GM12878 (cell line): ENCODE results near the gene CYP1A2. TPM values are rescaled to one million over a fixed set of nuclear protein-coding genes. Genes with fewer than 3 reads are reported as not detected.

Experiments
- ATAC-seq: fragments of 200-7000 bp; cut with Tn5 transposase; 3 replicates; pipeline ENCODE4 v1.9.1; 2020; ENCODE audit warnings: mild to moderate bottlenecking, moderate library complexity
- BruUV-seq: library from RNA; stranded (reverse); fragments of 400-500 nt; replicated peaks from 2 replicates; lab custom pipeline; 2021; lab: Mats Ljungman, UMichigan
- CTCF ChIA-PET: fragments of 300-600 bp; sonication (Branson Sonifier 250); formaldehyde crosslinking; extraction: SDS; loops from one replicate; lab custom pipeline; 2021; ENCODE audit warnings: inconsistent platforms; lab: Yijun Ruan, JAX
- POLR2A ChIA-PET: fragments of 350-600 bp; formaldehyde crosslinking; extraction: SDS; loops from one replicate; lab custom pipeline; 2021; ENCODE audit warnings: inconsistent platforms; lab: Charles Lee
- RAD21 ChIA-PET: fragments of 300-600 bp; sonication (Branson Sonifier 250); formaldehyde crosslinking; loops from one replicate; lab custom pipeline; 2023; ENCODE audit warnings: antibody characterized with exemption; ENCODE audit not compliant: unreplicated experiment; lab: Charles Lee
- SMC1A ChIA-PET: fragments of 300-600 bp; sonication (Branson Sonifier 250); formaldehyde crosslinking; loops from one replicate; lab custom pipeline; 2023; ENCODE audit not compliant: unreplicated experiment, uncharacterized antibody; lab: Charles Lee
- DNase-seq: peaks from one replicate; pipeline ENCODE4 v3.0.0-alpha.2; 2011; ENCODE audit warnings: low read depth, low spot score
- FAIRE-seq: peaks from 3 replicates; lab custom pipeline; 2011; peaks lifted over from hg19 to GRCh38; lab: Jason Lieb, UNC
- H2AFZ ChIP-seq: 2 replicates; pipeline ENCODE4 v1.6.0; 2011; ENCODE audit warnings: low read depth, low read length, control low read depth; ENCODE audit not compliant: control insufficient read depth
- H3K27ac ChIP-seq: 2 replicates; pipeline ENCODE4 v1.5.1; 2011; ENCODE audit warnings: control low read depth; ENCODE audit not compliant: control insufficient read depth, insufficient read depth
- H3K27me3 ChIP-seq, 2 experiments: replicated peaks in 1 of 2; 2 replicates each; pipeline versions ENCODE4 v1.6.0 to v1.6.1; 2011; ENCODE audit warnings: low read length in 1 of 2; ENCODE audit not compliant: control insufficient read depth in 2 of 2, insufficient read depth in 2 of 2
- H3K36me3 ChIP-seq, 2 experiments: 2 replicates each; pipeline ENCODE4 v1.5.1; 2011; ENCODE audit warnings: low read length in 1 of 2; ENCODE audit not compliant: control insufficient read depth in 2 of 2, insufficient read depth in 2 of 2
- H3K4me1 ChIP-seq: 2 replicates; pipeline ENCODE4 v1.6.1; 2011; ENCODE audit warnings: mild to moderate bottlenecking, low read length, moderate library complexity, mixed read lengths; ENCODE audit not compliant: control insufficient read depth, insufficient read depth
- H3K4me2 ChIP-seq: 2 replicates; pipeline ENCODE4 v1.6.0; 2011; ENCODE audit warnings: control low read depth; ENCODE audit not compliant: control insufficient read depth, insufficient read depth
- H3K4me3 ChIP-seq: fragments of 200-600 bp; sonication (generic); 2 replicates; pipeline ENCODE4 v1.5.1; 2016
- H3K79me2 ChIP-seq: 2 replicates; pipeline ENCODE4 v1.6.0; 2011; ENCODE audit warnings: low read length; ENCODE audit not compliant: control insufficient read depth, insufficient read depth
- H3K9ac ChIP-seq: 2 replicates; pipeline ENCODE4 v1.8.0; 2011; ENCODE audit warnings: low read length, control low read depth, mixed read lengths; ENCODE audit not compliant: control insufficient read depth, insufficient read depth
- H3K9me3 ChIP-seq: replicated peaks from 3 replicates; pipeline ENCODE4 v1.5.1; 2011; ENCODE audit warnings: mild to moderate bottlenecking, low read length; ENCODE audit not compliant: control insufficient read depth, insufficient read depth
- H4K20me1 ChIP-seq: 2 replicates; pipeline ENCODE4 v1.6.0; 2011; ENCODE audit not compliant: control insufficient read depth, insufficient read depth
- BACH1 ChIP-seq: fragments of 450-650 bp; IDR thresholded peaks from 2 replicates; pipeline ENCODE4 v1.6.1; 2017; ENCODE audit warnings: mild to moderate bottlenecking, borderline replicate concordance
- EED ChIP-seq: sonication (generic); IDR thresholded peaks from 2 replicates; pipeline ENCODE4 v1.6.1; 2016; ENCODE audit warnings: antibody characterized with exemption, low read depth
- ETV6 ChIP-seq, 2 experiments: fragments of 450-650 bp in 1 of 2; IDR thresholded peaks in 1 of 2; conservative IDR thresholded peaks in 1 of 2; 2 replicates each; pipeline ENCODE4 v1.6.1; 2014; ENCODE audit warnings: antibody characterized with exemption in 1 of 2, borderline replicate concordance in 1 of 2, low read depth in 1 of 2, mild to moderate bottlenecking in 1 of 2, moderate library complexity in 1 of 2
- FOXM1 ChIP-seq: IDR thresholded peaks from 2 replicates; pipeline ENCODE4 v1.6.1; 2012; ENCODE audit warnings: low read depth, mild to moderate bottlenecking, inconsistent platforms, low read length, moderate library complexity
- HDGF ChIP-seq: fragments of 450-650 bp; IDR thresholded peaks from 2 replicates; pipeline ENCODE4 v1.6.1; 2016; ENCODE audit warnings: antibody characterized with exemption
- IKZF1 ChIP-seq: fragments of 450-650 bp; conservative IDR thresholded peaks from 2 replicates; pipeline ENCODE4 v1.6.1; 2017; ENCODE audit warnings: antibody characterized with exemption, mild to moderate bottlenecking
- IKZF2 ChIP-seq, 2 experiments: fragments of 450-650 bp; IDR thresholded peaks; 2 replicates each; pipeline ENCODE4 v1.6.1; 2017; ENCODE audit warnings: mild to moderate bottlenecking in 2 of 2, moderate library complexity in 2 of 2
- MXI1 ChIP-seq: fragments of 150-350 bp; IDR thresholded peaks from 2 replicates; pipeline ENCODE4 v1.6.1; 2011; ENCODE audit warnings: low read depth, mild to moderate bottlenecking, inconsistent platforms, low read length, improper control_type of control experiment
- NR2F1 ChIP-seq: fragments of 450-650 bp; conservative IDR thresholded peaks from 2 replicates; pipeline ENCODE4 v1.6.1; 2017; ENCODE audit warnings: mild to moderate bottlenecking
- POLR2A ChIP-seq: IDR thresholded peaks from 2 replicates; pipeline ENCODE4 v1.6.1; 2011; ENCODE audit warnings: low read depth, mild to moderate bottlenecking, low read length
- RAD21 ChIP-seq: IDR thresholded peaks from 2 replicates; pipeline ENCODE4 v1.6.1; 2011; ENCODE audit warnings: mild to moderate bottlenecking, low read depth, low read length, moderate library complexity; ENCODE audit not compliant: insufficient read depth
- RELA ChIP-seq: fragments of 450-650 bp; IDR thresholded peaks from 2 replicates; pipeline ENCODE4 v1.8.0; 2014; ENCODE audit warnings: borderline replicate concordance; ENCODE audit not compliant: partially characterized antibody
- SPI1 ChIP-seq: IDR thresholded peaks from 2 replicates; pipeline ENCODE4 v1.6.1; 2011; ENCODE audit warnings: low read depth, mild to moderate bottlenecking, low read length, moderate library complexity, borderline replicate concordance; ENCODE audit not compliant: insufficient read depth
- WGBS: methylation state at CpG from one replicate; pipeline ENCODE4 v1.1.6; 2016; ENCODE audit warnings: low lambda C conversion rate; ENCODE audit not compliant: insufficient replicate concordance, insufficient coverage; ENCODE audit errors: missing lambda C conversion rate; 5-methylcytosine and 5-hydroxymethylcytosine counted together
- in situ Hi-C: fragments of 300-500 bp; cut with MboI; formaldehyde crosslinking; loops from 9 replicates; pipeline ENCODE4 v1.14.3; 2018; ENCODE audit warnings: mixed read lengths
- intact Hi-C: fragments of 100-400 bp; cut with micrococcal nuclease; formaldehyde crosslinking; loops from one replicate; pipeline ENCODE4 v1.14.2; 2022; ENCODE audit not compliant: unreplicated experiment
- polyA plus RNA-seq, 11 experiments: library from polyadenylated mRNA; depleted of rRNA in 4 of 11; unstranded in 6 of 11; stranded (reverse) in 5 of 11; fragments of >200 nt; fragmentation: Nextera tagmentation in 4 of 11; fragmentation: Illumina TruSeq in 1 of 11; extraction: Ambion mirVana in 4 of 11; extraction: Trizol in 1 of 11; gene quantifications; 1 replicate in 1 of 11; 2 replicates in 10 of 11; pipeline versions ENCODE4 v1.2.1 to v1.2.3, GENCODE V29; 2011 to 2016; ENCODE audit warnings: inconsistent platforms in 2 of 11, missing spikeins in 2 of 11, low read depth in 1 of 11
- total RNA-seq, 4 experiments: library from RNA; depleted of rRNA in 3 of 4; stranded (reverse); fragments of >200 nt in 3 of 4; fragmentation: Illumina TruSeq in 1 of 4; extraction: Trizol in 1 of 4; gene quantifications; 2 replicates each; pipeline versions ENCODE4 v1.2.1 to v1.2.3, GENCODE V29; 2013 to 2021
- TF ChIP-seq, protein P1 (sequence below): fragments of 450-650 bp; IDR thresholded peaks from 2 replicates; pipeline ENCODE4 v1.6.1; 2017; ENCODE audit warnings: borderline replicate concordance
- TF ChIP-seq, protein P2 (sequence below): IDR thresholded peaks from 2 replicates; pipeline ENCODE4 v1.6.1; 2012; ENCODE audit warnings: low read depth, low read length, improper control_type of control experiment
- TF ChIP-seq, protein P3 (sequence below): fragments of 450-650 bp; IDR thresholded peaks from 2 replicates; pipeline ENCODE4 v1.6.1; 2017; ENCODE audit warnings: low read depth, mild to moderate bottlenecking, moderate library complexity

The CYP1A2 gene
- total and polyA plus RNA-seq, 10 of the 15 experiments (the other 5 are each of a cell fraction or from before 2014, with no cell fraction given), result 0.03 to 0.09 (median 0.05) TPM; not detected in 7

DNA sequence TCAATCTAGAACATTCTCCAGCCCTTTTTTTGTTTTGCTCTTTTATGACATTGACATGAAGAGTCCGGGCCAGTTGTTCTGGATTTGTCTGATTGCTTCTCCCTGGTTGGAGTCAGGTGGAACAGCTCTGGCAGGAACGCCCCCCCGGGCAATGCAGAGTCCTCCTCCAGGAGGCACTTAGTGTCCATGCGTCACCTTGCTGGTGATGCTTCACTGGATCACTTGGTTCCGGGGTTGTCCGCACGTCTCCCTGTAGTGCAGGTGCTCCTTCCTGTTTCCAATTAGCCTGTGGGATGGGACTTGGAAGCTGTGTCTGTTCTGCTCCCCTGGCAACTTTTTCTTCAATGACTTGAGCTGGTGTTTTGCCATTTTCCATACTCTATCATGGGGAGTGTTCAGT lies 43.0 kb downstream of the CYP1A2 start:
- Histone ChIP-seq H4K20me1 (no peaks in the 10 kb centered on the region), H3K79me2 (peaks cover 91% of the 10 kb centered on the region), H3K9ac (peak overlapping the region; percentile 82), H3K9me3 (no peaks in the 10 kb centered on the region)
- RAD21 ChIA-PET, result interaction anchor here (0.8 to 25.2 kb wide), 6 partner anchors 2 to 250 kb away, joined by 3 to 1186 read pairs (median 6); partner anchors contain the start of genes ARID3B and CSK
- TF ChIP-seq, protein P1, sequence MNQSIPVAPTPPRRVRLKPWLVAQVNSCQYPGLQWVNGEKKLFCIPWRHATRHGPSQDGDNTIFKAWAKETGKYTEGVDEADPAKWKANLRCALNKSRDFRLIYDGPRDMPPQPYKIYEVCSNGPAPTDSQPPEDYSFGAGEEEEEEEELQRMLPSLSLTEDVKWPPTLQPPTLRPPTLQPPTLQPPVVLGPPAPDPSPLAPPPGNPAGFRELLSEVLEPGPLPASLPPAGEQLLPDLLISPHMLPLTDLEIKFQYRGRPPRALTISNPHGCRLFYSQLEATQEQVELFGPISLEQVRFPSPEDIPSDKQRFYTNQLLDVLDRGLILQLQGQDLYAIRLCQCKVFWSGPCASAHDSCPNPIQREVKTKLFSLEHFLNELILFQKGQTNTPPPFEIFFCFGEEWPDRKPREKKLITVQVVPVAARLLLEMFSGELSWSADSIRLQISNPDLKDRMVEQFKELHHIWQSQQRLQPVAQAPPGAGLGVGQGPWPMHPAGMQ, result no peak
- no peak for TF ChIP-seq RAD21
- no peak for TF ChIP-seq FOXM1
- no peak for TF ChIP-seq ETV6 (conservative IDR thresholded peaks at IDR 0.05 in 1 of 2, IDR thresholded peaks at IDR 0.05 in 1 of 2; ENCODE audit: borderline replicate concordance in 1 of 2, low read depth in 1 of 2)
- TF ChIP-seq POLR2A, result peak; percentile 42; the same call in 1 of the 2 replicates
- TF ChIP-seq MXI1, result 0 out of 2 replicates have a peak, but pooled peaks have one; percentile 13
- TF ChIP-seq NR2F1, result no peak
- TF ChIP-seq, protein P2, sequence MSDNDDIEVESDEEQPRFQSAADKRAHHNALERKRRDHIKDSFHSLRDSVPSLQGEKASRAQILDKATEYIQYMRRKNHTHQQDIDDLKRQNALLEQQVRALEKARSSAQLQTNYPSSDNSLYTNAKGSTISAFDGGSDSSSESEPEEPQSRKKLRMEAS, result no peak
- peak; percentile 39 to 61; a peak in 2 of 4 replicates for TF ChIP-seq IKZF2 (IDR thresholded peaks at IDR 0.05)
- TF ChIP-seq BACH1, result no peak
- no peak for TF ChIP-seq RELA
- TF ChIP-seq HDGF, result 0 out of 2 replicates have a peak, but pooled peaks have one; percentile 20
- peak; percentile 49; the same call in 1 of the 2 replicates for TF ChIP-seq IKZF1
- TF ChIP-seq SPI1, result peak; percentile 20; the same call in 1 of the 2 replicates
- TF ChIP-seq, protein P3, sequence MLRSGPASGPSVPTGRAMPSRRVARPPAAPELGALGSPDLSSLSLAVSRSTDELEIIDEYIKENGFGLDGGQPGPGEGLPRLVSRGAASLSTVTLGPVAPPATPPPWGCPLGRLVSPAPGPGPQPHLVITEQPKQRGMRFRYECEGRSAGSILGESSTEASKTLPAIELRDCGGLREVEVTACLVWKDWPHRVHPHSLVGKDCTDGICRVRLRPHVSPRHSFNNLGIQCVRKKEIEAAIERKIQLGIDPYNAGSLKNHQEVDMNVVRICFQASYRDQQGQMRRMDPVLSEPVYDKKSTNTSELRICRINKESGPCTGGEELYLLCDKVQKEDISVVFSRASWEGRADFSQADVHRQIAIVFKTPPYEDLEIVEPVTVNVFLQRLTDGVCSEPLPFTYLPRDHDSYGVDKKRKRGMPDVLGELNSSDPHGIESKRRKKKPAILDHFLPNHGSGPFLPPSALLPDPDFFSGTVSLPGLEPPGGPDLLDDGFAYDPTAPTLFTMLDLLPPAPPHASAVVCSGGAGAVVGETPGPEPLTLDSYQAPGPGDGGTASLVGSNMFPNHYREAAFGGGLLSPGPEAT, result 0 out of 2 replicates have a peak, but pooled peaks have one; percentile 45
- TF ChIP-seq EED, result peak; percentile 77
- TF ChIP-seq, all 136 proteins: peak for 8
- ChIA-PET POLR2A (interaction anchor here (0.6 to 14.2 kb wide), 5 partner anchors 15 to 394 kb away, joined by 3 to 602 read pairs (median 4); partner anchors contain the start of gene CSK), SMC1A (interaction anchor here (0.7 to 15.7 kb wide), 6 partner anchors 6 to 110 kb away, joined by 3 to 811 read pairs (median 10); partner anchors contain the start of gene CSK), CTCF (interaction anchor here (1.2 to 25.9 kb wide), 4 partner anchors 6 to 158 kb away, joined by 3 to 1288 read pairs (median 66); partner anchors contain the start of gene CSK)
- H3K27me3 ChIP-seq, result no peaks in the 10 kb centered on the region
- ATAC-seq, result no peak
- H3K27ac ChIP-seq, result peak overlapping the region; percentile 96
- peak overlapping the region; percentile 67 for H3K4me2 ChIP-seq
- in situ Hi-C loops (no loop called here), intact Hi-C loops (no loop called here)
- no peak for FAIRE-seq
- 1% methylated on average over 7 of the region's 7 CpGs for WGBS
- BruUV-seq, result no TSS peak
- H3K4me3 ChIP-seq, result peak overlapping the region; percentile 77
- peaks cover 17% of the 10 kb centered on the region in 2 experiments; a peak in 3 of 4 replicates for H3K36me3 ChIP-seq
- H3K4me1 ChIP-seq, result peaks cover 61% of the 10 kb centered on the region
- no peak overlapping the region for H2AFZ ChIP-seq
- no peak for DNase-seq
